Endodermal cell (in vitro differentiated cells): ENCODE data around the gene NCKAP5. TPM values are rescaled to one million over a fixed set of nuclear protein-coding genes. Genes with fewer than 3 reads are reported as not detected.
A peak's percentile ranks its signal among the peaks of the same experiment; 100 is the strongest.

Experiments
- DNase-seq: peaks from one replicate; pipeline ENCODE4 v3.0.0-alpha.2; 2017
- H3K27ac ChIP-seq: 2 replicates; pipeline ENCODE4 v1.5.1; 2013; ENCODE audit warnings: mild to moderate bottlenecking, low read depth, low read length, moderate library complexity
- H3K27me3 ChIP-seq: 2 replicates; pipeline ENCODE4 v1.6.1; 2013; ENCODE audit warnings: mild to moderate bottlenecking, low read length, moderate library complexity; ENCODE audit not compliant: insufficient read depth, control insufficient read depth, poor library complexity, severe bottlenecking
- H3K36me3 ChIP-seq: 2 replicates; pipeline ENCODE4 v1.7.0; 2013; ENCODE audit warnings: mild to moderate bottlenecking, low read length, moderate library complexity; ENCODE audit not compliant: control insufficient read depth, insufficient read depth
- H3K4me1 ChIP-seq: one replicate; pipeline ENCODE4 v1.7.0; 2013; ENCODE audit warnings: low read length; ENCODE audit not compliant: control insufficient read depth, insufficient read depth
- H3K4me3 ChIP-seq: 2 replicates; pipeline ENCODE4 v1.5.1; 2013; ENCODE audit warnings: mild to moderate bottlenecking, low read length, moderate library complexity
- H3K9ac ChIP-seq: 2 replicates; pipeline ENCODE4 v1.6.1; 2013; ENCODE audit warnings: mild to moderate bottlenecking, low read length, moderate library complexity; ENCODE audit not compliant: poor library complexity, severe bottlenecking; ENCODE audit errors: extremely low read depth
- H3K9me3 ChIP-seq: 2 replicates; pipeline ENCODE4 v1.6.1; 2013; ENCODE audit warnings: mild to moderate bottlenecking, low read length, moderate library complexity; ENCODE audit not compliant: control insufficient read depth
- H3K27ac Mint-ChIP-seq: 2 replicates; pipeline ENCODE4 v1.8.0; 2020; ENCODE audit warnings: mixed read lengths
- H3K27me3 Mint-ChIP-seq: 2 replicates; pipeline ENCODE4 v1.8.0; 2021; ENCODE audit warnings: mild to moderate bottlenecking, mixed read lengths; ENCODE audit not compliant: insufficient read depth
- H3K36me3 Mint-ChIP-seq: 2 replicates; pipeline ENCODE4 v1.8.0; 2020; ENCODE audit warnings: low read depth, mixed read lengths
- H3K4me1 Mint-ChIP-seq: 2 replicates; pipeline ENCODE4 v1.8.0; 2020; ENCODE audit warnings: mixed read lengths
- H3K4me3 Mint-ChIP-seq: 2 replicates; pipeline ENCODE4 v1.8.0; 2020; ENCODE audit warnings: mild to moderate bottlenecking, moderate library complexity, mixed read lengths
- H3K9me3 Mint-ChIP-seq: 2 replicates; pipeline ENCODE4 v1.8.0; 2020; ENCODE audit warnings: mild to moderate bottlenecking, mixed read lengths
- CTCF ChIP-seq: fragments of 200-600 bp; sonication (generic); conservative IDR thresholded peaks from 2 replicates; pipeline ENCODE4 v1.5.0; 2021; ENCODE audit warnings: antibody characterized with exemption, mild to moderate bottlenecking
- WGBS, 2 experiments: methylation state at CpG; one replicate each; pipeline versions ENCODE4 v1.1.5 to v1.1.7; 2013; ENCODE audit warnings: missing lambda C conversion rate in 2 of 2, mixed read lengths in 1 of 2; ENCODE audit not compliant: insufficient coverage in 1 of 2, insufficient read length in 1 of 2; 5-methylcytosine and 5-hydroxymethylcytosine counted together
- total RNA-seq, 2 donors: library from RNA; stranded (reverse); fragmentation: NEBNext Ultra II Directional in 1 of 2; extraction: Animal tissue kit (Norgen Biotek cat#: 25700) in 1 of 2; gene quantifications; 2 replicates in 1 of 2; 3 replicates in 1 of 2; pipeline ENCODE4 v1.2.1, GENCODE V29; 2021

Gene NCKAP5
- total RNA-seq, 2 donors from 2014 or later = 0.58 to 0.92 TPM

- TF ChIP-seq CTCF = no peak
- no peak for DNase-seq
- Mint-ChIP-seq H3K4me1 (no peaks in the 10 kb centered on the region), H3K27me3 (peaks cover 96% of the 10 kb centered on the region), H3K4me3 (no peak overlapping the region), H3K36me3 (no peaks in the 10 kb centered on the region), H3K9me3 (no peaks in the 10 kb centered on the region), H3K27ac (no peak overlapping the region)
- H3K9ac ChIP-seq = no peak overlapping the region
- peak overlapping the region; percentile 99 for H3K27ac ChIP-seq
- H3K36me3 ChIP-seq = no peaks in the 10 kb centered on the region
- WGBS, 2 experiments = 83 to 90% methylated on average over 1 to 2 of the region's 2 CpGs
- H3K4me1 ChIP-seq = no peaks in the 10 kb centered on the region
- H3K27me3 ChIP-seq = peaks cover 100% of the 10 kb centered on the region
- H3K4me3 ChIP-seq = no peak overlapping the region
- H3K9me3 ChIP-seq = no peaks in the 10 kb centered on the region
Measured at GRCh38 chr2:133598769-133599168, 30.5 kb upstream of the NCKAP5 start.

GRCh38 chr2:133596701-133597393, 28.6 kb upstream of the NCKAP5 start:
- H3K4me3 Mint-ChIP-seq = no peak overlapping the region
- Histone ChIP-seq H3K9ac (no peak overlapping the region), H3K9me3 (no peaks in the 10 kb centered on the region), H3K36me3 (no peaks in the 10 kb centered on the region), H3K27ac (no peak overlapping the region), H3K27me3 (peaks cover 97% of the 10 kb centered on the region), H3K4me3 (no peak overlapping the region), H3K4me1 (no peaks in the 10 kb centered on the region)
- WGBS, 2 experiments = 78 to 81% methylated on average over 4 of the region's 4 CpGs
- no peaks in the 10 kb centered on the region for H3K4me1 Mint-ChIP-seq
- DNase-seq = no peak
- no peaks in the 10 kb centered on the region for H3K9me3 Mint-ChIP-seq
- TF ChIP-seq CTCF = no peak
- no peaks in the 10 kb centered on the region for H3K36me3 Mint-ChIP-seq
- H3K27me3 Mint-ChIP-seq = peaks cover 80% of the 10 kb centered on the region
- H3K27ac Mint-ChIP-seq = no peak overlapping the region

GRCh38 chr2:133591164-133591563, 22.9 kb upstream of the NCKAP5 start:
- no peaks in the 10 kb centered on the region for H3K4me1 ChIP-seq
- Mint-ChIP-seq H3K4me1 (no peaks in the 10 kb centered on the region), H3K27ac (no peak overlapping the region), H3K36me3 (no peaks in the 10 kb centered on the region), H3K4me3 (no peak overlapping the region), H3K9me3 (no peaks in the 10 kb centered on the region), H3K27me3 (peaks cover 51% of the 10 kb centered on the region)
- H3K36me3 ChIP-seq = no peaks in the 10 kb centered on the region
- no peak overlapping the region for H3K4me3 ChIP-seq
- DNase-seq = no peak
- no peak overlapping the region for H3K9ac ChIP-seq
- WGBS, 2 experiments = 67 to 83% methylated on average over 2 to 4 of the region's 4 CpGs
- H3K9me3 ChIP-seq = no peaks in the 10 kb centered on the region
- peaks cover 82% of the 10 kb centered on the region for H3K27me3 ChIP-seq
- no peak overlapping the region for H3K27ac ChIP-seq
- TF ChIP-seq CTCF = peak; percentile 19
